PC-3 (cell line): Measurements from ENCODE around the gene PTP4A1.

ENCODE experiments used
- CTCF ChIP-seq: fragments of 300-600 bp; sonication (generic); conservative IDR thresholded peaks from 2 replicates; pipeline ENCODE4 v1.5.1; 2017; ENCODE audit warnings: antibody characterized with exemption, low read depth, mild to moderate bottlenecking, low read length
- EZH2 ChIP-seq: fragments of 300-600 bp; sonication (generic); IDR thresholded peaks from one replicate; pipeline ENCODE4 v1.6.1; 2017; ENCODE audit warnings: antibody characterized with exemption, mild to moderate bottlenecking, low read length; ENCODE audit not compliant: unreplicated experiment
- EZH2phosphoT487 ChIP-seq: fragments of 300-600 bp; sonication (generic); IDR thresholded peaks from 2 replicates; pipeline ENCODE4 v1.6.1; 2018; ENCODE audit warnings: mild to moderate bottlenecking, antibody characterized with exemption, low read length, borderline replicate concordance

GRCh38 chr6:63523630-63524029 is 48.6 kb upstream of the PTP4A1 start:
- TF ChIP-seq CTCF (no peak), EZH2 (no peak), EZH2phosphoT487 (no peak)
